HL-60 (cell line): Measurements from ENCODE around the gene FOXP2.

Experiments used
- CTCF ChIP-seq: IDR thresholded peaks from one replicate; pipeline ENCODE4 v1.5.1; 2011; ENCODE audit warnings: low read length, control low read depth, inconsistent platforms; ENCODE audit not compliant: insufficient read depth
- POLR2AphosphoS5 ChIP-seq: IDR thresholded peaks from 2 replicates; pipeline ENCODE4 v1.6.1; 2012; ENCODE audit warnings: low read depth
- SPI1 ChIP-seq: IDR thresholded peaks from 2 replicates; pipeline ENCODE4 v1.6.1; 2012; ENCODE audit warnings: low read depth, mild to moderate bottlenecking, borderline replicate concordance

- no peak for TF ChIP-seq CTCF
- TF ChIP-seq POLR2AphosphoS5, result no peak
- no peak for TF ChIP-seq SPI1
Observed at GRCh38 chr7:114460021-114460420, 45.4 kb downstream of the FOXP2 start.
